GM18858 (cell line): ENCODE results near the gene GMCL2.
A peak's percentile ranks its signal among the peaks of the same experiment; 100 is the strongest.
"Not testable (repeated sequence)": the region's sequence is repeated elsewhere in the genome, so short reads cannot be mapped to it uniquely, and the experiment has no call there.

Experiments used
- ATAC-seq: cut with Tn5 transposase; IDR thresholded peaks from one replicate; pipeline ENCODE4 v1.9.1; 2021; ENCODE audit not compliant: unreplicated experiment

The GMCL2 gene

GRCh38 chr5:178187014-178187413 lies at the start of gene GMCL2:
GMCL2 (minus strand) TSS chr5:178187371; CDS start chr5:178187299, 72 bp downstream.
- ATAC-seq = no peak

- ATAC-seq = no peak
These were observed 49.5 kb upstream of the GMCL2 start for GRCh38 chr5:178236679-178237078.

- no peak for ATAC-seq
These were observed 49.0 kb upstream of the GMCL2 start for GRCh38 chr5:178236126-178236525.

GRCh38 chr5:178235588-178235974 lies 48.4 kb upstream of the GMCL2 start:
- ATAC-seq = no peak

GRCh38 chr5:178234750-178235587 lies 47.8 kb upstream of the GMCL2 start:
- no peak for ATAC-seq

- no peak for ATAC-seq
These were observed 47.1 kb upstream of the GMCL2 start for GRCh38 chr5:178234121-178234749.

- ATAC-seq = no peak
These were observed 45.8 kb upstream of the GMCL2 start for GRCh38 chr5:178232920-178233429.

- peak; percentile 44 for ATAC-seq
These were observed 45.2 kb upstream of the GMCL2 start, which contains the start of gene PHYKPL for GRCh38 chr5:178232124-178232919. PHYKPL (minus strand) TSS chr5:178232802; CDS start chr5:178232550, 252 bp downstream.

GRCh38 chr5:178231539-178232123 lies 44.5 kb upstream of the GMCL2 start:
- no peak for ATAC-seq

GRCh38 chr5:178230879-178231538 lies 43.8 kb upstream of the GMCL2 start:
- ATAC-seq = no peak

- no peak for ATAC-seq
These were observed 42.7 kb upstream of the GMCL2 start for GRCh38 chr5:178229861-178230260.

GRCh38 chr5:178229111-178229510 lies 41.9 kb upstream of the GMCL2 start:
- not testable (repeated sequence) for ATAC-seq

- ATAC-seq = no peak
These were observed 41.4 kb upstream of the GMCL2 start for GRCh38 chr5:178228609-178229008.

- no peak for ATAC-seq
These were observed 40.8 kb upstream of the GMCL2 start for GRCh38 chr5:178227929-178228328.

- no peak for ATAC-seq
These were observed 40.0 kb upstream of the GMCL2 start for GRCh38 chr5:178227138-178227659.

GRCh38 chr5:178225174-178225573 lies 38.0 kb upstream of the GMCL2 start:
- no peak for ATAC-seq

- no peak for ATAC-seq
These were observed 37.2 kb upstream of the GMCL2 start for GRCh38 chr5:178224403-178224802.

GRCh38 chr5:178223828-178224335 lies 36.7 kb upstream of the GMCL2 start:
- no peak for ATAC-seq

- ATAC-seq = no peak
These were observed 36.1 kb upstream of the GMCL2 start for GRCh38 chr5:178223196-178223773.

- ATAC-seq = no peak
These were observed 35.1 kb upstream of the GMCL2 start for GRCh38 chr5:178222292-178222691.
